Right lobe of liver (tissue), 6 donors: Measurements from ENCODE around the gene PLEKHA5. TPM values are rescaled to one million over a fixed set of nuclear protein-coding genes. Genes with fewer than 3 reads are reported as not detected.
A peak's percentile ranks its signal among the peaks of the same experiment; 100 is the strongest.

Source experiments
- ATAC-seq, 4 donors: fragments of 200-7000 bp; cut with Tn5 transposase; one replicate each; pipeline ENCODE4 v1.9.1; 2020; ENCODE audit warnings: mild to moderate bottlenecking in 4 of 4, moderate library complexity in 4 of 4
- DNase-seq, 3 donors: peaks; one replicate each; pipeline ENCODE4 v3.0.0-alpha.2; 2020
- H3K27ac ChIP-seq, 3 donors: fragments of 200-600 bp; one replicate each; pipeline ENCODE4 v1.8.0; 2022
- H3K27me3 ChIP-seq, 2 donors: fragments of 200-600 bp; one replicate each; pipeline ENCODE4 v1.8.0; 2022
- H3K36me3 ChIP-seq, 4 donors: fragments of 200-600 bp; sonication (generic) in 1 of 4; one replicate each; pipeline versions ENCODE4 v1.5.1 to v1.8.0; 2017 to 2022; ENCODE audit warnings: control low read depth in 1 of 4
- H3K4me1 ChIP-seq, 4 donors: fragments of 200-600 bp; sonication (generic) in 1 of 4; one replicate each; pipeline versions ENCODE4 v1.5.1 to v1.8.0; 2017 to 2022; ENCODE audit warnings: control low read depth in 1 of 4
- H3K4me3 ChIP-seq, 3 donors: fragments of 200-600 bp; one replicate each; pipeline ENCODE4 v1.8.0; 2022
- H3K9me3 ChIP-seq, 4 donors: fragments of 200-600 bp; sonication (generic) in 1 of 4; one replicate each; pipeline versions ENCODE4 v1.5.1 to v1.8.0; 2017 to 2022; ENCODE audit warnings: control low read depth in 1 of 4
- CTCF ChIP-seq, 4 donors: fragments of 200-600 bp in 3 of 4; fragments of 450-650 bp in 1 of 4; IDR thresholded peaks; one replicate each; pipeline versions ENCODE4 v1.5.1 to v1.8.0; 2016 to 2022; ENCODE audit warnings: antibody characterized with exemption in 4 of 4, mild to moderate bottlenecking in 2 of 4
- POLR2A ChIP-seq: fragments of 450-650 bp; IDR thresholded peaks from one replicate; pipeline ENCODE4 v1.6.1; 2017; ENCODE audit warnings: antibody characterized with exemption, mild to moderate bottlenecking
- WGBS: methylation state at CpG from one replicate; pipeline ENCODE4 v1.1.6; 2018; ENCODE audit warnings: low coverage, low lambda C conversion rate; ENCODE audit not compliant: insufficient coverage; ENCODE audit errors: missing lambda C conversion rate; 5-methylcytosine and 5-hydroxymethylcytosine counted together
- intact Hi-C, 2 donors: fragments of 100-400 bp; cut with DNase I; formaldehyde crosslinking; loops; one replicate each; pipeline versions ENCODE4 v1.11.2 to v1.14.1; 2022
- total RNA-seq, 6 experiments: library from RNA; depleted of rRNA in 2 of 6; stranded (reverse); fragments of >200 nt in 2 of 6; fragmentation: NEBNext Ultra II Directional in 3 of 6; extraction: Animal tissue kit (Norgen Biotek cat#: 25700) in 3 of 6; gene quantifications; one replicate each; pipeline versions ENCODE4 v1.1.0 to v1.2.4, GENCODE V29; 2016 to 2023
- donor health status: DM: no; HTN: yes; CAD: no.
- donor health status: DM: no; HTN: no; CAD: no.
- donor health status: DM: no; HTN: no; CAD: no.
- donor health status: DM: no; HTN: yes; CAD: no.
- donor health status: DM: no; HTN: yes; CAD: no.

The PLEKHA5 gene
- total RNA-seq, 6 experiments from 2014 or later: 14.7 to 18.7 (median 15.8) TPM

DNA sequence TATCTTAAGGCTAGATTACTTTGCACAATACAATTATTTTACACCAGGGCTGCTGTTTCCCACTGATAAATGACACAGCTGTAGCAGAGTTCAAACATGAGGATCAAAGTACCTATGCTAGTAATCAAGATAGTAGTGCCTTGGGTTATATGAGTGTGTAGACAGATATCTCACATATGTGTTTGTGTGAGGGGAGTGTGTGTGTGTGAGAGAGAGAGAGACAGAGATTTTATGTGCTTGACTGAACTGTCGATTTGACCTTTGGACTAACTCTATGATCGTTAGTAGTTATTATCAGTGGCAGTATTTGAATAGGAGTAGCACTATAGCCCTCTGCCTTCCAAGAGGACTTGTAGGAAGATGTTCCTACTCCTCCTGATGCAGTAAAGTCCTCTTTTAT lies 15.5 kb downstream of the PLEKHA5 start:
- DNase-seq (no peak), ATAC-seq (peak; percentile 47 to 73 (median 53))
- Histone ChIP-seq H3K27me3 (no peaks in the 10 kb centered on the region), H3K9me3 (no peaks in the 10 kb centered on the region), H3K4me1 (peaks cover 0 to 17% (median 6%) of the 10 kb centered on the region in 4 donors), H3K27ac (no peak overlapping the region), H3K4me3 (no peak overlapping the region), H3K36me3 (no peaks in the 10 kb centered on the region)
- TF ChIP-seq CTCF (IDR thresholded peaks at IDR 0.05): no peak
- TF ChIP-seq POLR2A: no peak
- intact Hi-C loops: no loop called here
- WGBS: 20% methylated on average over 2 of the region's 2 CpGs

- ATAC-seq: no peak
- Histone ChIP-seq H3K4me1 (peaks cover 0 to 13% (median 4%) of the 10 kb centered on the region in 4 donors), H3K4me3 (no peak overlapping the region), H3K27ac (no peak overlapping the region), H3K36me3 (no peaks in the 10 kb centered on the region), H3K9me3 (no peaks in the 10 kb centered on the region), H3K27me3 (no peaks in the 10 kb centered on the region)
- intact Hi-C loops: no loop called here
- TF ChIP-seq POLR2A (no peak), CTCF (IDR thresholded peaks at IDR 0.05) (no peak)
- no peak for DNase-seq
Measured at GRCh38 chr12:19148860-19149259, 19.3 kb downstream of the PLEKHA5 start.

DNA sequence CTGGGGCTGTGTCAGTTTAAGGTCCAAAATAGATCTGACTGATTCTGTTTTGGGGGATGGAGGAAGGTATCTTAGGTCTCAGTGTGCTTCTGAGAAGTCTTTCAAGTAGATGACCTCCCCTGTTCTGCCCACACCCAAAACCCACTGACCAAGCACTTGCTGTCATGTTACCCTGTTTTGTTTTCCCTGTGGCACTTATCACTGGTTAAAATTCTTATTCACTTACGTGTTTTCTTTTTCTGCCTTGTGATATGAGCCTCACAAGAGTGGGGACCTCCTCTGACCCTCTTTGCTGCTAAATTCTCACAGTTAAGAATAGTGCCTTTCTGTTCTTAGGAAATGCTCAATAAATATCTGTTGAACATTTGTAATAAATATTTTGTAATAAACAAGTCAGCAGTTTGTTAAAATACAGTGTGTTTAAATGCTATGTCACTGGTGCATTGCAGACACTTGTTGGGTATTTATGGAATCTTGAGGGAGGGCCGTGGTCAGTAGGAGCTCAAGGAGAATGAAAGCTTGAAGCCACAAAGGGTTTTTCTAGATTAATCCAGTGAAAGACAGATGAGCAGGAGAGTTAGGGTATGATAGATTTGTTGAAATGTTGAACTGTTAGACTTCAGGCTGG lies 20.9 kb downstream of the PLEKHA5 start:
- Histone ChIP-seq H3K4me1 (peaks cover 0 to 13% (median 0%) of the 10 kb centered on the region in 4 donors), H3K9me3 (no peaks in the 10 kb centered on the region), H3K27me3 (no peaks in the 10 kb centered on the region), H3K36me3 (no peaks in the 10 kb centered on the region), H3K4me3 (no peak overlapping the region), H3K27ac (no peak overlapping the region)
- intact Hi-C loops: no loop called here
- DNase-seq (no peak), ATAC-seq (no peak)
- TF ChIP-seq POLR2A: no peak
- no peak for TF ChIP-seq CTCF (IDR thresholded peaks at IDR 0.05)
- 75% methylated on average over 2 of the region's 2 CpGs for WGBS

DNA sequence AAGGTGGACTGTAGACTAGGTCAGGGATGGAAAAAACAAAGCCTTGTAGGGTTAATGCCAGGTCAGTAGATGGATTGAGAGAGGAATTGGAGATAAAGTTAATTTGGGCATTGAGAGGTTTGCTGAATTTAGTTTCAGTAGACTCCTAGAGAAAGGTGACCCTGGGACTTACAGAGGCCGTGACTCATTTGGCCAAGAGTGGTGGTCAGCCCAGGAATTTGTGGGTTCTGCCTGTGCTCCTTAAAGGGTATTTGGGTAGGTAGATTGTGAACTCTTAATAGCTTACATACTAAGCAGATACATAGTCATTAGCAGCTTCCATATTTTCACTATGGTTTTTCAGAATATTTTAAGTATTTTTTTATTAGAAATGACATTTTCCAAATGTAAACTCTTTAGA lies 21.8 kb downstream of the PLEKHA5 start:
- ATAC-seq: no peak
- WGBS: 100% methylated on average over 1 of the region's 1 CpG
- Histone ChIP-seq H3K4me1 (peaks cover 0 to 13% (median 0%) of the 10 kb centered on the region in 4 donors), H3K9me3 (no peaks in the 10 kb centered on the region), H3K36me3 (no peaks in the 10 kb centered on the region), H3K4me3 (no peak overlapping the region), H3K27me3 (no peaks in the 10 kb centered on the region), H3K27ac (no peak overlapping the region)
- intact Hi-C loops: no loop called here
- DNase-seq: no peak
- TF ChIP-seq CTCF (IDR thresholded peaks at IDR 0.05) (no peak), POLR2A (no peak)

GRCh38 chr12:19153396-19153795 lies 23.9 kb downstream of the PLEKHA5 start:
- Histone ChIP-seq H3K4me3 (no peak overlapping the region), H3K27me3 (no peaks in the 10 kb centered on the region), H3K27ac (no peak overlapping the region), H3K4me1 (peaks cover 0 to 13% (median under 1%) of the 10 kb centered on the region in 4 donors), H3K9me3 (no peaks in the 10 kb centered on the region), H3K36me3 (no peaks in the 10 kb centered on the region)
- ATAC-seq (no peak), DNase-seq (no peak)
- 50% methylated on average over 2 of the region's 2 CpGs for WGBS
- TF ChIP-seq POLR2A (no peak), CTCF (IDR thresholded peaks at IDR 0.05) (no peak)
- intact Hi-C loops: no loop called here
